ENCODE results near the gene USH2A. TPM values are rescaled to one million over a fixed set of nuclear protein-coding genes. Genes with fewer than 3 reads are reported as not detected.

The USH2A gene
- total RNA-seq, 2 donors from 2014 or later, result 0.62 to 3.1 TPM

GRCh38 chr1:216285052-216285451 is 138.2 kb downstream of the USH2A start:
- no peak overlapping the region for H3K9ac ChIP-seq (ENCODE audit: extremely low read depth, low read length, poor library complexity, severe bottlenecking)
- H3K27me3 ChIP-seq (ENCODE audit: control insufficient read depth, insufficient read depth, low read length, poor library complexity, severe bottlenecking), result no peaks in the 10 kb centered on the region
- H3K4me1 ChIP-seq (ENCODE audit: control insufficient read depth, insufficient read depth, low read length), result no peaks in the 10 kb centered on the region
- H3K4me3 Mint-ChIP-seq, result no peak overlapping the region
- DNase-seq, result no peak
- WGBS, 2 experiments (ENCODE audit: insufficient coverage in 1 of 2, insufficient read length in 1 of 2), result 78% methylated on average over 3 of the region's 3 CpGs; no CpG with 5 or more reads in 1 of the 2 experiments
- no peak overlapping the region for H3K4me3 ChIP-seq (ENCODE audit: low read length)
- TF ChIP-seq CTCF (conservative IDR thresholded peaks at IDR 0.05), result no peak
- peaks cover 9% of the 10 kb centered on the region for H3K36me3 Mint-ChIP-seq (ENCODE audit: low read depth)
- no peaks in the 10 kb centered on the region for H3K27me3 Mint-ChIP-seq (ENCODE audit: insufficient read depth)
- no peaks in the 10 kb centered on the region for H3K36me3 ChIP-seq (ENCODE audit: control insufficient read depth, insufficient read depth, low read length)
- peaks cover 23% of the 10 kb centered on the region for H3K9me3 ChIP-seq (ENCODE audit: control insufficient read depth, low read length)
- no peak overlapping the region for H3K27ac ChIP-seq (ENCODE audit: low read depth, low read length)
- H3K27ac Mint-ChIP-seq, result no peak overlapping the region
- peaks cover 30% of the 10 kb centered on the region for H3K9me3 Mint-ChIP-seq
- no peaks in the 10 kb centered on the region for H3K4me1 Mint-ChIP-seq

- DNase-seq, result no peak
- H3K9ac ChIP-seq (ENCODE audit: extremely low read depth, low read length, poor library complexity, severe bottlenecking), result no peak overlapping the region
- no peaks in the 10 kb centered on the region for H3K4me1 ChIP-seq (ENCODE audit: control insufficient read depth, insufficient read depth, low read length)
- H3K4me1 Mint-ChIP-seq, result no peaks in the 10 kb centered on the region
- peaks cover 23% of the 10 kb centered on the region for H3K9me3 ChIP-seq (ENCODE audit: control insufficient read depth, low read length)
- H3K27ac ChIP-seq (ENCODE audit: low read depth, low read length), result no peak overlapping the region
- no peaks in the 10 kb centered on the region for H3K36me3 ChIP-seq (ENCODE audit: control insufficient read depth, insufficient read depth, low read length)
- no peak overlapping the region for H3K4me3 ChIP-seq (ENCODE audit: low read length)
- no peak for TF ChIP-seq CTCF (conservative IDR thresholded peaks at IDR 0.05)
- H3K27ac Mint-ChIP-seq, result no peak overlapping the region
- H3K9me3 Mint-ChIP-seq, result peaks cover 30% of the 10 kb centered on the region
- no peaks in the 10 kb centered on the region for H3K27me3 Mint-ChIP-seq (ENCODE audit: insufficient read depth)
- 58% methylated on average over 1 of the region's 2 CpGs; no CpG with 5 or more reads in 1 of the 2 experiments for WGBS, 2 experiments (ENCODE audit: insufficient coverage in 1 of 2, insufficient read length in 1 of 2)
- H3K36me3 Mint-ChIP-seq (ENCODE audit: low read depth), result peaks cover 9% of the 10 kb centered on the region
- no peak overlapping the region for H3K4me3 Mint-ChIP-seq
- H3K27me3 ChIP-seq (ENCODE audit: control insufficient read depth, insufficient read depth, low read length, poor library complexity, severe bottlenecking), result no peaks in the 10 kb centered on the region
Observed at GRCh38 chr1:216281757-216282156, 141.5 kb downstream of the USH2A start.

GRCh38 chr1:216270086-216270773 is 153.0 kb downstream of the USH2A start:
- WGBS, 2 experiments (ENCODE audit: insufficient coverage in 1 of 2, insufficient read length in 1 of 2), result 83 to 92% methylated on average over 1 to 2 of the region's 2 CpGs
- no peak overlapping the region for H3K27ac ChIP-seq (ENCODE audit: low read depth, low read length)
- Mint-ChIP-seq H3K27me3 (ENCODE audit: insufficient read depth) (no peaks in the 10 kb centered on the region), H3K4me3 (no peak overlapping the region), H3K27ac (no peak overlapping the region), H3K36me3 (ENCODE audit: low read depth) (no peaks in the 10 kb centered on the region), H3K9me3 (no peaks in the 10 kb centered on the region), H3K4me1 (no peaks in the 10 kb centered on the region)
- no peaks in the 10 kb centered on the region for H3K4me1 ChIP-seq (ENCODE audit: control insufficient read depth, insufficient read depth, low read length)
- no peaks in the 10 kb centered on the region for H3K27me3 ChIP-seq (ENCODE audit: control insufficient read depth, insufficient read depth, low read length, poor library complexity, severe bottlenecking)
- H3K36me3 ChIP-seq (ENCODE audit: control insufficient read depth, insufficient read depth, low read length), result no peaks in the 10 kb centered on the region
- DNase-seq, result no peak
- no peak overlapping the region for H3K4me3 ChIP-seq (ENCODE audit: low read length)
- H3K9me3 ChIP-seq (ENCODE audit: control insufficient read depth, low read length), result no peaks in the 10 kb centered on the region
- no peak for TF ChIP-seq CTCF (conservative IDR thresholded peaks at IDR 0.05)
- no peak overlapping the region for H3K9ac ChIP-seq (ENCODE audit: extremely low read depth, low read length, poor library complexity, severe bottlenecking)

Measured in endodermal cell (in vitro differentiated cells).